Stimulated activated CD8-positive, alpha-beta memory T cell treated with anti-CD3 and anti-CD28 coated beads, Interleukin-2, amount 100 ng/mL, for 48 hours (primary cell): ENCODE measurements around the gene GABRE.
"Not testable (repeated sequence)": the region's sequence is repeated elsewhere in the genome, so short reads cannot be mapped to it uniquely, and the experiment has no call there.

ENCODE experiments used
- DNase-seq, 2 donors: peaks; one replicate each; pipeline ENCODE4 v3.0.0-alpha.2; 2020; ENCODE audit warnings: low read depth in 2 of 2

Gene GABRE

GRCh38 chrX:151970027-151970426, 4.4 kb downstream of the GABRE start:
- no peak for DNase-seq

GRCh38 chrX:151966236-151966635, 8.2 kb downstream of the GABRE start:
- DNase-seq, result no peak

- no peak for DNase-seq
Measured at GRCh38 chrX:151962034-151962433, 12.4 kb downstream of the GABRE start.

GRCh38 chrX:151958101-151958500, 16.4 kb downstream of the GABRE start:
- DNase-seq, result no peak

- no peak for DNase-seq
Measured at GRCh38 chrX:151954730-151955129, 19.7 kb downstream of the GABRE start.

GRCh38 chrX:151938172-151938571, 36.3 kb downstream of the GABRE start:
- no peak for DNase-seq

- no peak for DNase-seq
Measured at GRCh38 chrX:151935358-151935757, 39.1 kb downstream of the GABRE start.

DNA sequence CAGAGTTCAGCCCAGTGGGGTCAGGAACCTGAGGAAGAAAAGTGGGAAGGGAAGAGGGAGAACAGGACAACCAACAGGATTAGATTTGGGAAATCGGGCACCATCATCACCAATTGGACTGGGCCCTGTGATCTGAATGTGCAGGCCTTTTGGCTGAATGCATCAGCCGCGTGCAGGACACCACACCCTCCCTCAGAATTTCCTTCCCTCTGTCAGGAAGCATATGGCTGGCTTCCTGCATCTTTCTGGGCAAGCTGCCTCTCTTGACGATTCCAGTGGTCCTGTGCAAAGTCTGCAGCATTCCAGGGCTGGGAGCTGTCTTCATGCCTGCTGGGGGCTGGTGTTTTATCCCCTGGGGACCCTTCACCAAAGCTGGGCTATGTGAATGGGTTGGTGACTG, 45.4 kb downstream of the GABRE start:
- no peak for DNase-seq

- no peak for DNase-seq
Measured at GRCh38 chrX:151923648-151924047, 50.8 kb downstream of the GABRE start.

DNA sequence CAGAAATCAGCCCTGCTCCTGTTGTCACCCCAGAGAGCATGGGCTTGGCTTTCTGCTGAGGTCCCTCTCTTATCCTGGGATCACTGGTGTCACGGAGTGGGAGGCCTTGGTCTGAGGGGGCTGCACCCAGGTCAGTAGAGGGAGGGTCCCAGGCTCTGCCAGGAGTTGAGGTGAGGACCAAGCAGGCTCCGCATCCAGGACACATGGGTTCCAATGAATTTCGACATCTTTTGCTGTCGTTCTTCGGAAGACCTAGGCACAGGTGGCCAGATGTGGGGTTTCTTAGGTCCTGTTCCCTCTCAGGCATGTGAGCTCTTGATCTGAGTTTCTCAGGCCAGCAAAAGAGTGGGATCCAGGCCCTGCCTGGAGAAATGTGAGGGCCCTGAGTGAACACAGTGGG, 51.8 kb downstream of the GABRE start:
- no peak for DNase-seq

- no peak for DNase-seq
Measured at GRCh38 chrX:151921866-151922265, 52.6 kb downstream of the GABRE start.

GRCh38 chrX:151921292-151921691, 53.2 kb downstream of the GABRE start:
- DNase-seq, result no peak

DNA sequence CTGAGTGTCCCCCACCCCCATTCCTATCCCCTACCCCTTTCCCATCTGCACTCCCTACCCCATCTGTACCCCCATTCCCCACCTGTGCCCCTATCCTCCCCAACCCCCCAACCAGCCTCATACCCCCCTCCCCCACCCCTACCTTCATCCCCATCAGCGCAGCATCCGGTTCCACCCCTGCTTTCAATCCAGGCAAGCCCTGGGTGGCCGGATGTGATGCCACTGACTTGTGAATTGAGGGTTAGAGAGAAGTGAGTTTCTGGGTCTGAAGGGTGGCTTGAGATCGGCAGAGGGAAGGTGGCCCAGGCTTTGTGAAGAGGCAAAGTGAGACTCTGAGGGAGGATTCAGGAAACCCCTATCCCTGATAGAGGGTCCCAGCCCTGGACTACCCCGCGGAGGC, 53.9 kb downstream of the GABRE start:
- DNase-seq, result no peak

DNA sequence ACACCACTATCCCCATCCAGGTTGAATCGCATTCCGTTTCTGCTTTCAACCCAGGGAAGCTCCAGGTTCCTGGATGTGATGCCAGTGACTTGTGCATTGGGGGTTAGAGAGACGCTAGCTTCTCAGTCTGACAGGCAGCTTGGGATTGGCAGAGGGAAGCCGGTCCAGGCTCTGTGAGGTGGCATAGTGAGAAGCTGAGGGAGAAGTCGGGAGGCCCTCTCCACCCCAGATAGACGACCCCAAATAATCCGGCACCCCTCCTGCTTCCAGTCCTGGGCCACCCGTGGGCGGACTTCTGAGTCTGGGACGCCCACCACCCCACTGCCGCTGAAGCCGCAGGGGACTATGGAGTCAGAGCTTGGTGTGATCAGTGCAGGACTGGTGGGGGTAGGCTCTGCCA, 54.4 kb downstream of the GABRE start:
- DNase-seq, result no peak

DNA sequence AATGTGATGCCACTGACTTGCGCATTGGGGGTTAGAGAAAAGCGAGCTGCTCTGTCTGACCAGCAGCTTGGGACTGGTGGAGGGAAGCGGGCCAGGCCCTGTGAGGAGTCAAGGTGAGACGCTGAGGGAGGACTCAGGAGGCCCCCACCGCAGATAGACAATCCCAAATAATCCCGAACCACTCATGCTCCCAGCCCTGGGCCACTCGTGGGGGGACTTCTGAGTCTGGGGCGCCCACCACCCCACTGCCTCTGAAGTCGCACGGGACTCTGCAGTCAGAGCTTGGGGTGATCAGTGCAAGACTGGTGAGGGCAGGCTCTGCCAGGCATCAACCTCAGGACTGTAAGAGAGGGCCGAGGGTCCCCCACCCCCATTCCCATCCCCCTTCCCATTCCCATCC, 54.9 kb downstream of the GABRE start:
- DNase-seq, result no peak

DNA sequence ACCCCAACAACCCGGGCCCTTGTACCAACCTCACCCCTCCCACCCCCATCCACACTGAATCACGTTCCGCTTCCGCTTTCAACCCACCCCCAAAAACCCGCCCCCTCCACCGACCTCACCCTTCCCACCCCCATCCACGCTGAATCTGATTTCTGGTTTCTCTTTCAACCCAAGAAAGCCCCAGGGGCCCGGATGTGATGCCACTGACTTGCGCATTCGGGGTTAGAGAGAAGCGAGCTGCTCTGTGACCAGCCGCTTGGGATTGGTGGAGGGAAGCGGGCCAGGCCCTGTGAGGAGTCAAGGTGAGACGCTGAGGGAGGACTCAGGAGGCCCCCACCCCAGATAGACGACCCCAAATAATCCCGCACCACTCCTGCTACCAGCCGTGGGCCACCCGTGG, 55.7 kb downstream of the GABRE start:
- DNase-seq, result not testable (repeated sequence)

GRCh38 chrX:151912780-151913179, 61.7 kb downstream of the GABRE start, which contains the start of gene MAGEA4:
Gene MAGEA4, plus strand, starts transcription at chrX:151912889. Its CDS starts 10,776 bp downstream, at chrX:151923665.
- DNase-seq, result no peak

GRCh38 chrX:151912221-151912620, 62.3 kb downstream of the GABRE start:
- no peak for DNase-seq

GRCh38 chrX:151904989-151905388, 69.5 kb downstream of the GABRE start:
- no peak for DNase-seq
